Kidney epithelial cell (primary cell): ENCODE measurements around the gene CPA1. TPM values are rescaled to one million over a fixed set of nuclear protein-coding genes. Genes with fewer than 3 reads are reported as not detected.

Source experiments
- DNase-seq: peaks from one replicate; pipeline ENCODE4 v3.0.0-alpha.2; 2010; ENCODE audit warnings: low read depth
- H3K27me3 ChIP-seq: 2 replicates; pipeline ENCODE4 v1.6.0; 2011; ENCODE audit warnings: low read length; ENCODE audit not compliant: control insufficient read depth, insufficient read depth
- H3K36me3 ChIP-seq: 2 replicates; pipeline ENCODE4 v1.5.1; 2011; ENCODE audit warnings: low read length; ENCODE audit not compliant: control insufficient read depth, insufficient read depth
- H3K4me3 ChIP-seq: 2 replicates; pipeline ENCODE4 v1.5.1; 2011; ENCODE audit warnings: low read depth, mild to moderate bottlenecking, control low read depth, low read length
- total RNA-seq: library from RNA; depleted of rRNA; stranded (reverse); fragments of >200 nt; gene quantifications from 2 replicates; pipeline ENCODE4 v1.2.3, GENCODE V29; 2015
- TF ChIP-seq, protein P1 (sequence below): IDR thresholded peaks from 2 replicates; pipeline ENCODE4 v1.5.1; 2011; ENCODE audit warnings: mild to moderate bottlenecking, moderate library complexity, low read length, control low read depth, inconsistent platforms; ENCODE audit not compliant: insufficient read depth, poor library complexity, severe bottlenecking

Gene CPA1
- total RNA-seq, 1 donor from 2014 or later: not detected

- Histone ChIP-seq H3K27me3 (no peaks in the 10 kb centered on the region), H3K4me3 (no peak overlapping the region), H3K36me3 (no peaks in the 10 kb centered on the region)
- TF ChIP-seq, protein P1, sequence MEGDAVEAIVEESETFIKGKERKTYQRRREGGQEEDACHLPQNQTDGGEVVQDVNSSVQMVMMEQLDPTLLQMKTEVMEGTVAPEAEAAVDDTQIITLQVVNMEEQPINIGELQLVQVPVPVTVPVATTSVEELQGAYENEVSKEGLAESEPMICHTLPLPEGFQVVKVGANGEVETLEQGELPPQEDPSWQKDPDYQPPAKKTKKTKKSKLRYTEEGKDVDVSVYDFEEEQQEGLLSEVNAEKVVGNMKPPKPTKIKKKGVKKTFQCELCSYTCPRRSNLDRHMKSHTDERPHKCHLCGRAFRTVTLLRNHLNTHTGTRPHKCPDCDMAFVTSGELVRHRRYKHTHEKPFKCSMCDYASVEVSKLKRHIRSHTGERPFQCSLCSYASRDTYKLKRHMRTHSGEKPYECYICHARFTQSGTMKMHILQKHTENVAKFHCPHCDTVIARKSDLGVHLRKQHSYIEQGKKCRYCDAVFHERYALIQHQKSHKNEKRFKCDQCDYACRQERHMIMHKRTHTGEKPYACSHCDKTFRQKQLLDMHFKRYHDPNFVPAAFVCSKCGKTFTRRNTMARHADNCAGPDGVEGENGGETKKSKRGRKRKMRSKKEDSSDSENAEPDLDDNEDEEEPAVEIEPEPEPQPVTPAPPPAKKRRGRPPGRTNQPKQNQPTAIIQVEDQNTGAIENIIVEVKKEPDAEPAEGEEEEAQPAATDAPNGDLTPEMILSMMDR: no peak
- DNase-seq: no peak
Observed at GRCh38 chr7:130386876-130387275, 6.6 kb downstream of the CPA1 start.

GRCh38 chr7:130387306-130387627 lies 7.0 kb downstream of the CPA1 start:
- DNase-seq: no peak
- Histone ChIP-seq H3K4me3 (no peak overlapping the region), H3K36me3 (no peaks in the 10 kb centered on the region), H3K27me3 (no peaks in the 10 kb centered on the region)
- TF ChIP-seq, protein P1: no peak

DNA sequence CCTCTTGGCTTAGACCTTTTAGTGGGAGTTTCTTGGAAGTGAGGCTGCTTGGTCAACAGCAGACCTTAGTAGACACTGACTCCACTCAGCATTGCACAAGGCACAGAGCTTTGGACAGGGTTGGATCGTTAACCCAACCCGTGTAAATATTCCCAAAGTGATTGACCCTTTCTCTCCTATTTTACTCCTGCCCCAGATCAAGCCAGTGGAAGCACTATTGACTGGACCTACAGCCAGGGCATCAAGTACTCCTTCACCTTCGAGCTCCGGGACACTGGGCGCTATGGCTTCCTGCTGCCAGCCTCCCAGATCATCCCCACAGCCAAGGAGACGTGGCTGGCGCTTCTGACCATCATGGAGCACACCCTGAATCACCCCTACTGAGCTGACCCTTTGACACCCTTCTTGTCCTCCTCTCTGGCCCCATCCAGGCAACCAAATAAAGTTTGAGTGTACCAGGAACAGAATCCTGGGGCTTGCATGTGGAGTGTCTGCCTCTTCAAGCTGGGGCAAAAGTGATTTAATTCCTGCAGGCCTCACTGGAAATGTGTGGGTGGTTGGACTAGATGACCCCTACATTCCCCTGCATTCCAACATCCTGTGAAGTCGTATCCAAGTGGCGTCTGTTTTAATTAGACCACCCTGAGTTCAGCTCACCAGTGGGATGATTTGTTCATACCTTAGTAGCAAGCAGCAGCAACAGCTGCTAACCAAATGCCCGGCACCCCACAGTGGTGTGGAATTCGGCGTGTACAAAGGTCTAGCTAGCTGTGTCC lies 7.5 kb downstream of the CPA1 start:
- no peak for DNase-seq
- Histone ChIP-seq H3K4me3 (no peak overlapping the region), H3K36me3 (no peaks in the 10 kb centered on the region), H3K27me3 (no peaks in the 10 kb centered on the region)
- TF ChIP-seq, protein P1: no peak

DNA sequence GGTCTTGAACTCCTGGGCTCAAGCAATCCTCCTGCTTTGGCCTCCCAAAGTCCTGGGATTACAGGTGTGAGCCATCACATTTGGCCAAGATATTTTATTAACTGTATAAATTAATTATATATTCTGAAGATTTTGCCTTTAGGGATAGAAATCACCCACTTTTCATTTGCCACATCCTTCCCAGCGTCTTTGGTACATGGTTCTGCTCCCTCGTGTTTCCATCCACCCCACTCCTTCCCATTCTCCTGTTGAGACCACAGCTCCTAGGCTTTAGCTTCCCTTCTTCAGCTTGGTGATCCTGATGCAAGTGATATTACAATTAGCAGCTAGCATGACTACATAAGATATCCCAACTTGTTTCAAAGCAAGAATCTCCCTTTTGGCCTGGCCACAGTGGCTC lies 8.4 kb downstream of the CPA1 start:
- DNase-seq: no peak
- Histone ChIP-seq H3K36me3 (no peaks in the 10 kb centered on the region), H3K4me3 (no peak overlapping the region), H3K27me3 (no peaks in the 10 kb centered on the region)
- TF ChIP-seq, protein P1: no peak

- TF ChIP-seq, protein P1: no peak
- no peak for DNase-seq
- Histone ChIP-seq H3K27me3 (no peaks in the 10 kb centered on the region), H3K4me3 (no peak overlapping the region), H3K36me3 (no peaks in the 10 kb centered on the region)
Observed at GRCh38 chr7:130390486-130390885, 10.2 kb downstream of the CPA1 start.

GRCh38 chr7:130393101-130393561 lies 12.8 kb downstream of the CPA1 start:
- Histone ChIP-seq H3K36me3 (no peaks in the 10 kb centered on the region), H3K27me3 (no peaks in the 10 kb centered on the region), H3K4me3 (no peak overlapping the region)
- DNase-seq: no peak
- TF ChIP-seq, protein P1: no peak
